Transverse colon (tissue), 4 donors: ENCODE measurements around the gene NRCAM. TPM values are rescaled to one million over a fixed set of nuclear protein-coding genes. Genes with fewer than 3 reads are reported as not detected.

ENCODE experiments used
- DNase-seq: peaks from one replicate; pipeline ENCODE4 v3.0.0-alpha.2; 2019
- H3K27ac ChIP-seq, 4 donors: fragments of 200-600 bp; sonication (generic); 2 replicates each; pipeline ENCODE4 v1.5.1; 2016 to 2018; ENCODE audit warnings: inconsistent platforms in 4 of 4
- H3K27me3 ChIP-seq: fragments of 200-600 bp; sonication (generic); 2 replicates; pipeline ENCODE4 v1.5.1; 2017; ENCODE audit warnings: inconsistent platforms
- H3K36me3 ChIP-seq, 4 donors: fragments of 200-600 bp; sonication (generic); 2 replicates each; pipeline ENCODE4 v1.5.1; 2017 to 2019; ENCODE audit warnings: inconsistent platforms in 4 of 4
- H3K4me1 ChIP-seq, 4 donors: fragments of 200-600 bp; sonication (generic); 2 replicates each; pipeline ENCODE4 v1.5.1; 2017 to 2020; ENCODE audit warnings: inconsistent platforms in 4 of 4
- H3K4me3 ChIP-seq, 4 donors: fragments of 200-600 bp; sonication (generic); 1 replicate in 1 of 4; 2 replicates in 3 of 4; pipeline versions ENCODE4 v1.5.1 to v1.6.1; 2017 to 2019; ENCODE audit warnings: inconsistent platforms in 4 of 4
- H3K9me3 ChIP-seq, 2 donors: fragments of 200-600 bp; sonication (generic); 2 replicates each; pipeline ENCODE4 v1.5.1; 2017 to 2019; ENCODE audit warnings: inconsistent platforms in 2 of 2
- POLR2A ChIP-seq: fragments of 450-650 bp; IDR thresholded peaks from one replicate; pipeline ENCODE4 v1.6.1; 2016; ENCODE audit warnings: antibody characterized with exemption, mild to moderate bottlenecking, moderate library complexity
- POLR2AphosphoS5 ChIP-seq, 3 donors: sonication (generic); formaldehyde crosslinking; IDR thresholded peaks; one replicate each; pipeline ENCODE4 v1.6.1; 2016; ENCODE audit warnings: antibody characterized with exemption in 3 of 3
- WGBS, 2 donors: methylation state at CpG; one replicate each; pipeline ENCODE4 v1.1.5; 2018; ENCODE audit warnings: low coverage in 1 of 2; 5-methylcytosine and 5-hydroxymethylcytosine counted together
- in situ Hi-C, 4 donors: fragments of 200-750 bp; cut with MboI; loops; one replicate each; pipeline versions ENCODE4 v1.15.0 to v1.15.1; 2017; ENCODE audit warnings: low sequenced_read_pairs in 3 of 4, low pct_ligation_motif_present in 1 of 4, low pct_unique_long_range_greater_than_20kb in 1 of 4
- intact Hi-C: fragments of 100-400 bp; cut with DNase I; formaldehyde crosslinking; loops from one replicate; pipeline ENCODE4 v1.15.1; 2023; ENCODE audit warnings: low total_unique reads
- total RNA-seq, 4 donors: library from RNA; depleted of rRNA; stranded (reverse); fragments of >200 nt; gene quantifications; one replicate each; pipeline ENCODE4 v1.1.0, GENCODE V29; 2016
- TF ChIP-seq, protein P1 (sequence below), 5 experiments: fragments of 200-600 bp in 3 of 5; fragments of 450-650 bp in 2 of 5; sonication (generic) in 3 of 5; IDR thresholded peaks; 1 replicate in 2 of 5; 2 replicates in 3 of 5; pipeline ENCODE4 v1.5.1; 2016 to 2017; ENCODE audit warnings: antibody characterized with exemption in 5 of 5, inconsistent platforms in 3 of 5, mild to moderate bottlenecking in 2 of 5, moderate library complexity in 1 of 5

Gene NRCAM
- total RNA-seq, 4 donors from 2014 or later: 0.60 to 2.5 (median 1.8) TPM

DNA sequence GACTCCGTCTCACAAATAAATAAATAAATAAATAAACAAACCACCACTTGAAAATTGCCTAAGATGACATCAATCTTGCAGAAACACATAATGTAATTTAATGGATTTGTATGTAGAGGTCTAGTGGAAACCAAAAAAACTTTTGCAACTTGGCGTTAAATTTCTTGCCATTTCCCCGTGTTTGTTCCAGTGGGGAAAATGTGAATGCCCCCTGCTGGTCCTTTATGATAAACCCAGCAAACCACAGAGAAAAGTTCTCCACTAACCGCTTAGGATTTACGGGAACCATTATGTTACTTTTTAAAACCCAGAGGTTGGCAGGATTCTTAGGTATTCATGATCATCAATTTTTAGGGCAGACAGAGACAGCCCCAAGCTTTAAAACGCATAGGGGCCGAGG, 358.5 kb downstream of the NRCAM start:
- intact Hi-C loops: no loop called here
- Histone ChIP-seq H3K9me3 (no peaks in the 10 kb centered on the region), H3K4me3 (no peak overlapping the region), H3K27me3 (no peaks in the 10 kb centered on the region), H3K27ac (no peak overlapping the region), H3K36me3 (no peaks in the 10 kb centered on the region), H3K4me1 (peaks cover 5 to 23% (median 17%) of the 10 kb centered on the region in 4 donors)
- TF ChIP-seq POLR2AphosphoS5 (IDR thresholded peaks at IDR 0.05): no peak
- TF ChIP-seq, protein P1, sequence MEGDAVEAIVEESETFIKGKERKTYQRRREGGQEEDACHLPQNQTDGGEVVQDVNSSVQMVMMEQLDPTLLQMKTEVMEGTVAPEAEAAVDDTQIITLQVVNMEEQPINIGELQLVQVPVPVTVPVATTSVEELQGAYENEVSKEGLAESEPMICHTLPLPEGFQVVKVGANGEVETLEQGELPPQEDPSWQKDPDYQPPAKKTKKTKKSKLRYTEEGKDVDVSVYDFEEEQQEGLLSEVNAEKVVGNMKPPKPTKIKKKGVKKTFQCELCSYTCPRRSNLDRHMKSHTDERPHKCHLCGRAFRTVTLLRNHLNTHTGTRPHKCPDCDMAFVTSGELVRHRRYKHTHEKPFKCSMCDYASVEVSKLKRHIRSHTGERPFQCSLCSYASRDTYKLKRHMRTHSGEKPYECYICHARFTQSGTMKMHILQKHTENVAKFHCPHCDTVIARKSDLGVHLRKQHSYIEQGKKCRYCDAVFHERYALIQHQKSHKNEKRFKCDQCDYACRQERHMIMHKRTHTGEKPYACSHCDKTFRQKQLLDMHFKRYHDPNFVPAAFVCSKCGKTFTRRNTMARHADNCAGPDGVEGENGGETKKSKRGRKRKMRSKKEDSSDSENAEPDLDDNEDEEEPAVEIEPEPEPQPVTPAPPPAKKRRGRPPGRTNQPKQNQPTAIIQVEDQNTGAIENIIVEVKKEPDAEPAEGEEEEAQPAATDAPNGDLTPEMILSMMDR (IDR thresholded peaks at IDR 0.05): peak; percentile 40 to 60 (median 57)
- TF ChIP-seq POLR2A: no peak
- no peak for DNase-seq
- 62 to 67% methylated on average over 5 to 7 of the region's 7 CpGs for WGBS, 2 donors
- in situ Hi-C loops: no loop called here

Other genes starting within 250 kb of the NRCAM start
- 10 to 100 TPM in 2 of 4 donors, 1 to 10 TPM in 2; 4.8 to 41.9 (median 18.5) TPM for gene PNPLA8, start 69.7 kb upstream of the NRCAM start, total RNA-seq
- 10 to 100 TPM in 2 of 4 donors, 1 to 10 TPM in 2; 2.2 to 19.1 (median 12.8) TPM for gene THAP5, start 113.3 kb upstream of the NRCAM start, total RNA-seq
- 10 to 100 TPM in 2 of 4 donors, 1 to 10 TPM in 2; 2.8 to 28.3 (median 14.4) TPM for gene DNAJB9, start 113.4 kb upstream of the NRCAM start, total RNA-seq